ENCODE measurements around the gene P2RX6. TPM values are rescaled to one million over a fixed set of nuclear protein-coding genes. Genes with fewer than 3 reads are reported as not detected.

Gene P2RX6
- total and polyA plus RNA-seq, 9 of the 15 experiments (the other 6 are each of a cell fraction or from before 2014, with no cell fraction given): 0.01 to 3.9 (median 1.5) TPM; not detected in 1

- H3K4me2 ChIP-seq (ENCODE audit: insufficient read depth, low read length): no peak overlapping the region
- H3K4me3 ChIP-seq: no peak overlapping the region
- BruUV-seq (replicated peaks): no TSS peak
- CTCF ChIA-PET (ENCODE audit: low intra/inter-chr PET ratio): no interaction called here
- POLR2A ChIA-PET: interaction anchor here (0.7 to 13.9 kb wide), 7 partner anchors 10 to 254 kb away, joined by 3 to 333 read pairs (median 3); partner anchors contain the start of gene THAP7
- H3K79me2 ChIP-seq (ENCODE audit: control insufficient read depth, insufficient read depth, low read length): peaks cover 7% of the 10 kb centered on the region; the same call in 2 of the 3 replicates
- H3K27ac ChIP-seq (ENCODE audit: extremely low read depth, low read depth, low read length): no peak overlapping the region
- no peak overlapping the region; a peak in 1 of 4 replicates for H3K9ac ChIP-seq (ENCODE audit: insufficient read depth in 1 of 2, low read depth in 2 of 2, low read length in 2 of 2)
- FAIRE-seq (peak; percentile 48), DNase-seq (ENCODE audit: extremely low read depth in 1 of 4, low spot score in 3 of 4) (peak; percentile 85 to 87 (median 86)), ATAC-seq (peak; percentile 16)
- intact Hi-C loops (cut with micrococcal nuclease) (loop anchor here (5.0 kb wide), 1 partner anchor 37 kb away; the partner anchor contains the start of gene LRRC74B), in situ Hi-C loops (cut with MboI) (no loop called here)
- no peaks in the 10 kb centered on the region for H3K27me3 ChIP-seq (ENCODE audit: control insufficient read depth in 2 of 2, insufficient read depth in 2 of 2, low read length in 2 of 2)
- no peak overlapping the region for H2AFZ ChIP-seq (ENCODE audit: low read depth, low read length)
- H3K36me3 ChIP-seq (ENCODE audit: control insufficient read depth, insufficient read depth, low read length): peaks cover 10% of the 10 kb centered on the region; the same call in 1 of the 3 replicates
- peaks cover 17 to 27% of the 10 kb centered on the region in 2 experiments for H3K4me1 ChIP-seq (replicated peaks in 1 of 2; ENCODE audit: control insufficient read depth in 2 of 2, insufficient read depth in 2 of 2, low read length in 2 of 2)
- WGBS (ENCODE audit: insufficient coverage, low coverage, missing lambda C conversion rate): 30% methylated on average over 10 of the region's 10 CpGs
- H4K20me1 ChIP-seq (replicated peaks; ENCODE audit: control insufficient read depth, insufficient read depth, low read length): peaks cover 12% of the 10 kb centered on the region
- H3K9me1 ChIP-seq (ENCODE audit: control insufficient read depth, insufficient read depth, low read length): peaks cover 7% of the 10 kb centered on the region
- no peaks in the 10 kb centered on the region for H3K9me3 ChIP-seq (replicated peaks; ENCODE audit: control insufficient read depth, insufficient read depth, low read depth, low read length)
- TF ChIP-seq ZNF785 (CRISPR knock-in tag; IDR thresholded peaks at IDR 0.05) (no peak), DMBX1 (CRISPR knock-in tag; IDR thresholded peaks at IDR 0.05; ENCODE audit: borderline replicate concordance) (peak; percentile 77), ZNF133 (CRISPR knock-in tag; IDR thresholded peaks at IDR 0.05) (peak; percentile 73; the same call in 1 of the 2 replicates), TARDBP (IDR thresholded peaks at IDR 0.05) (no peak), RCOR1 (IDR thresholded peaks at IDR 0.05; ENCODE audit: borderline replicate concordance in 1 of 2, low read depth in 2 of 2, low read length in 2 of 2) (peak; percentile 23 to 80; a peak in 3 of 4 replicates), ZKSCAN8 (CRISPR knock-in tag; IDR thresholded peaks at IDR 0.05) (no peak), MLX (CRISPR knock-in tag; conservative IDR thresholded peaks at IDR 0.05) (peak in 1 of 2 experiments; percentile 80; a peak in 2 of 4 replicates), RUNX1 (IDR thresholded peaks at IDR 0.05; ENCODE audit: low read depth) (no peak), ZNF311 (CRISPR knock-in tag; IDR thresholded peaks at IDR 0.05) (no peak), GTF2F1 (IDR thresholded peaks at IDR 0.05; ENCODE audit: low read depth, low read length) (0 out of 2 replicates have a peak, but pooled peaks have one; percentile 24), FOXJ3 (CRISPR knock-in tag; IDR thresholded peaks at IDR 0.05) (no peak), SRSF1 (IDR thresholded peaks at IDR 0.05; ENCODE audit: low read depth, low read length) (no peak), GABPB1 (CRISPR knock-in tag; IDR thresholded peaks at IDR 0.05) (no peak), THAP12 (CRISPR knock-in tag; IDR thresholded peaks at IDR 0.05) (peak; percentile 72; the same call in 1 of the 2 replicates), MAFG (tag; conservative IDR thresholded peaks at IDR 0.05) (no peak), CREBBP (IDR thresholded peaks at IDR 0.05; ENCODE audit: low read depth, low read length) (no peak), ZNF146 (CRISPR knock-in tag; IDR thresholded peaks at IDR 0.05; ENCODE audit: unreplicated experiment) (no peak), NR4A1 (CRISPR knock-in tag; IDR thresholded peaks at IDR 0.05) (no peak), NR4A1 (tag; IDR thresholded peaks at IDR 0.05) (peak; percentile 86; the same call in 1 of the 2 replicates), FOXA3 (CRISPR knock-in tag; conservative IDR thresholded peaks at IDR 0.05 in 1 of 2, IDR thresholded peaks at IDR 0.05 in 1 of 2) (no peak)
Observed at GRCh38 chr22:21009638-21010425, 5.1 kb upstream of the P2RX6 start.

Measured in K562 (cell line).